Keratinocyte (primary cell): ENCODE data around the gene AGPS. TPM values are rescaled to one million over a fixed set of nuclear protein-coding genes. Genes with fewer than 3 reads are reported as not detected.

Experiments used
- DNase-seq: peaks from one replicate; pipeline ENCODE4 v3.0.0-alpha.2; 2011; ENCODE audit warnings: low read depth, missing footprints, low spot score
- FAIRE-seq: peaks from 2 replicates; lab custom pipeline; 2011; peaks lifted over from hg19 to GRCh38; lab: Jason Lieb, UNC
- H2AFZ ChIP-seq: 2 replicates; pipeline ENCODE4 v1.6.0; 2012; ENCODE audit warnings: low read length, control low read depth, inconsistent platforms; ENCODE audit not compliant: control insufficient read depth
- H3K27ac ChIP-seq: 2 replicates; pipeline ENCODE4 v1.5.1; 2011; ENCODE audit warnings: low read length; ENCODE audit not compliant: control insufficient read depth, insufficient read depth
- H3K27me3 ChIP-seq: 3 replicates; pipeline ENCODE4 v1.6.0; 2011; ENCODE audit warnings: low read length; ENCODE audit not compliant: control insufficient read depth, insufficient read depth; ENCODE audit errors: extremely low read depth
- H3K36me3 ChIP-seq, 2 experiments: 2 replicates in 1 of 2; 3 replicates in 1 of 2; pipeline ENCODE4 v1.5.1; 2011; ENCODE audit warnings: low read length in 2 of 2, mild to moderate bottlenecking in 1 of 2; ENCODE audit not compliant: control insufficient read depth in 2 of 2, insufficient read depth in 2 of 2; ENCODE audit errors: extremely low read depth in 1 of 2
- H3K4me1 ChIP-seq: 3 replicates; pipeline ENCODE4 v1.5.1; 2011; ENCODE audit warnings: low read length; ENCODE audit not compliant: control insufficient read depth, insufficient read depth; ENCODE audit errors: extremely low read depth
- H3K4me2 ChIP-seq: 3 replicates; pipeline ENCODE4 v1.6.0; 2011; ENCODE audit warnings: low read depth, low read length; ENCODE audit not compliant: control insufficient read depth, insufficient read depth; ENCODE audit errors: extremely low read depth
- H3K4me3 ChIP-seq, 3 experiments: fragments of 200-600 bp in 1 of 3; sonication (generic) in 1 of 3; 2 replicates in 2 of 3; 3 replicates in 1 of 3; pipeline ENCODE4 v1.5.1; 2011 to 2016; ENCODE audit warnings: low read length in 3 of 3, mild to moderate bottlenecking in 3 of 3, control low read depth in 2 of 3, inconsistent platforms in 1 of 3, low read depth in 1 of 3, mixed read lengths in 1 of 3, mixed run types in 1 of 3, moderate library complexity in 1 of 3; ENCODE audit not compliant: control insufficient read depth in 2 of 3, insufficient read depth in 2 of 3; ENCODE audit errors: extremely low read depth in 1 of 3
- H3K79me2 ChIP-seq: 2 replicates; pipeline ENCODE4 v1.6.0; 2012; ENCODE audit warnings: low read length; ENCODE audit not compliant: control insufficient read depth, insufficient read depth
- H3K9ac ChIP-seq: 3 replicates; pipeline ENCODE4 v1.6.0; 2011; ENCODE audit warnings: low read length; ENCODE audit not compliant: control insufficient read depth, insufficient read depth; ENCODE audit errors: extremely low read depth
- H3K9me1 ChIP-seq: 3 replicates; pipeline ENCODE4 v1.6.0; 2011; ENCODE audit warnings: low read length; ENCODE audit not compliant: control insufficient read depth, insufficient read depth; ENCODE audit errors: extremely low read depth
- H3K9me3 ChIP-seq: 2 replicates; pipeline ENCODE4 v1.5.1; 2012; ENCODE audit warnings: low read depth, low read length; ENCODE audit not compliant: control insufficient read depth
- H4K20me1 ChIP-seq: 3 replicates; pipeline ENCODE4 v1.6.0; 2011; ENCODE audit warnings: low read length; ENCODE audit not compliant: control insufficient read depth, insufficient read depth; ENCODE audit errors: extremely low read depth
- EZH2 ChIP-seq: IDR thresholded peaks from one replicate; pipeline ENCODE4 v1.6.1; 2012; ENCODE audit warnings: inconsistent platforms, mild to moderate bottlenecking, low read length, moderate library complexity
- dilution Hi-C: fragments of 300-500 bp; cut with MboI; formaldehyde crosslinking; loops from one replicate; pipeline ENCODE4 v1.7.0; 2020; ENCODE audit warnings: low sequenced_read_pairs; ENCODE audit not compliant: extremely low pct_ligation_motif_present
- polyA plus RNA-seq, 5 experiments: library from polyadenylated mRNA; depleted of rRNA in 3 of 5; stranded (reverse) in 3 of 5; stranded (forward) in 1 of 5; unstranded in 1 of 5; fragments of >200 nt; gene quantifications; 1 replicate in 1 of 5; 2 replicates in 3 of 5; 3 replicates in 1 of 5; pipeline versions ENCODE4 v1.2.1 to v1.2.3, GENCODE V29; 2011 to 2012; ENCODE audit warnings: missing spikeins in 2 of 5, low read depth in 1 of 5, low replicate concordance in 1 of 5
- TF ChIP-seq, protein P1 (sequence below), 3 experiments: IDR thresholded peaks in 1 of 3; conservative IDR thresholded peaks in 1 of 3; optimal IDR thresholded peaks in 1 of 3; 2 replicates in 2 of 3; 3 replicates in 1 of 3; pipeline versions ENCODE3 to v1.5.1; 2011; ENCODE audit warnings: low read length in 3 of 3, mild to moderate bottlenecking in 3 of 3, moderate library complexity in 2 of 3, control low read depth in 1 of 3, inconsistent platforms in 1 of 3; ENCODE audit not compliant: insufficient read depth in 2 of 3; ENCODE audit errors: extremely low read depth in 1 of 3

AGPS gene
- polyA plus RNA-seq, 1 donor (not counting 4 experiments of a cell fraction or from before 2014, with no cell fraction given) = 28.0 TPM

DNA sequence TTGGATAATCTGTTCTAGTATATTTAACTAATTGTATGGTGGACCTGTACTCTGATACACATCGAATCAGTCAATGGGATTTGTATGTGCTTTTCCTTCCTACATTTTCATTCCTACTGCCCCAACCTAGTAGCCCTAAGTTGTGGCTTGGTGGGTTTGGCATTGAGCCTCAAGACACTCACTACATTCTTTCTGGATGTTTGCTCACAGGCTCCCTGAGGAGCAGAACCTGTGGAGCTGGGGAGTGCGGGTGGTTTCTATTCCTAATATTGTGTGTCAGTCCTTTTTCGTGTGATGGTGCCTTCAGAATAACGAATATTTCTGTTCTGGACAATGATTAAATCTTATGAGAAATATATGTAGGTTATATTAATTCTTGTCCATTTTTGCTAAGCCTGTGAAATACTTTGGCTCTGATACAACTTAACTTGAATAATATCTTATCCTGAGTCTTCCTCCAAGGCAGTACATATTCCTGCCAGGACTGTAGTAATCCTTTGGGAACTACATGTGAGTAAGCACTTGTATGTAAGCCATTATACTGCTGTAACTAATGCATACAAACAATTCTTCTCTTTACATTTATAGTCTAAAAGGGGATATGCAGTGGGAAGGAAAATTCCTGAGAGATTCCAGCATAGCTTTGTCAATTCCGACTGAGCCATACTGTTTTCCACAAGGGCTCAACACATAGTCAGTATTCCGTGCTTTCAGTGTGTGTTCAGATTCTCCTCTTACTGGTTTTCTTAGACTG lies 150.6 kb downstream of the AGPS start:
- FAIRE-seq (no peak), DNase-seq (no peak)
- no peaks in the 10 kb centered on the region for H3K4me1 ChIP-seq
- no peak overlapping the region for H2AFZ ChIP-seq
- H3K4me2 ChIP-seq = no peak overlapping the region
- no peak overlapping the region for H3K27ac ChIP-seq
- no peaks in the 10 kb centered on the region for H3K9me3 ChIP-seq
- no peak for TF ChIP-seq EZH2
- TF ChIP-seq, protein P1, sequence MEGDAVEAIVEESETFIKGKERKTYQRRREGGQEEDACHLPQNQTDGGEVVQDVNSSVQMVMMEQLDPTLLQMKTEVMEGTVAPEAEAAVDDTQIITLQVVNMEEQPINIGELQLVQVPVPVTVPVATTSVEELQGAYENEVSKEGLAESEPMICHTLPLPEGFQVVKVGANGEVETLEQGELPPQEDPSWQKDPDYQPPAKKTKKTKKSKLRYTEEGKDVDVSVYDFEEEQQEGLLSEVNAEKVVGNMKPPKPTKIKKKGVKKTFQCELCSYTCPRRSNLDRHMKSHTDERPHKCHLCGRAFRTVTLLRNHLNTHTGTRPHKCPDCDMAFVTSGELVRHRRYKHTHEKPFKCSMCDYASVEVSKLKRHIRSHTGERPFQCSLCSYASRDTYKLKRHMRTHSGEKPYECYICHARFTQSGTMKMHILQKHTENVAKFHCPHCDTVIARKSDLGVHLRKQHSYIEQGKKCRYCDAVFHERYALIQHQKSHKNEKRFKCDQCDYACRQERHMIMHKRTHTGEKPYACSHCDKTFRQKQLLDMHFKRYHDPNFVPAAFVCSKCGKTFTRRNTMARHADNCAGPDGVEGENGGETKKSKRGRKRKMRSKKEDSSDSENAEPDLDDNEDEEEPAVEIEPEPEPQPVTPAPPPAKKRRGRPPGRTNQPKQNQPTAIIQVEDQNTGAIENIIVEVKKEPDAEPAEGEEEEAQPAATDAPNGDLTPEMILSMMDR (optimal IDR thresholded peaks at IDR 0.05 in 1 of 3, IDR thresholded peaks at IDR 0.05 in 1 of 3, conservative IDR thresholded peaks at IDR 0.05 in 1 of 3; ENCODE audit: extremely low read depth in 1 of 3, insufficient read depth in 2 of 3, low read length in 3 of 3) = no peak
- no peaks in the 10 kb centered on the region for H4K20me1 ChIP-seq
- H3K27me3 ChIP-seq = no peaks in the 10 kb centered on the region
- H3K9me1 ChIP-seq = no peaks in the 10 kb centered on the region
- no peak overlapping the region for H3K4me3 ChIP-seq
- no peak overlapping the region for H3K9ac ChIP-seq
- H3K36me3 ChIP-seq = no peaks in the 10 kb centered on the region
- no peaks in the 10 kb centered on the region for H3K79me2 ChIP-seq
- dilution Hi-C loops = no loop called here

DNA sequence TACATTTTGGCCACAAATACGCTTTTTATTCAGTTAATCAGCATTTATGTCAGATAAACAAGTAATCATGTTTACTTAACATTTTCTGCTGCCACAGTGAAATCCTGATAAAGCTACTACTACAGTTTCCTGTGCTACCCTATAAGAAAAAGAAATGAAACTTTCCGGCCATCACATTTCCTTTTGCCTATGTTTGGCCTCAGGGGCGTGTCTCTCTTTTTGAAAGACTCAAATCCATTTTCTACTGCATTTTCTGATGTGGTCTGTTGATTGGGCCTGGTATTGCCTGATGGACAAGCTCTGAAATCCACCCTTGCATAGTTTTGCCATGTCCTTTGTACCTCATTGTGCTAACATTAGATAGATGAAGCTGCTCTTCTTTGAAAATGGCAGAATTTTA lies 152.6 kb downstream of the AGPS start:
- no peak overlapping the region for H3K4me3 ChIP-seq
- DNase-seq (no peak), FAIRE-seq (no peak)
- H3K27me3 ChIP-seq = no peaks in the 10 kb centered on the region
- no peak overlapping the region for H3K27ac ChIP-seq
- no peaks in the 10 kb centered on the region for H3K36me3 ChIP-seq
- no peaks in the 10 kb centered on the region for H3K9me1 ChIP-seq
- H3K79me2 ChIP-seq = no peaks in the 10 kb centered on the region
- no peak overlapping the region for H3K9ac ChIP-seq
- H2AFZ ChIP-seq = no peak overlapping the region
- dilution Hi-C loops = no loop called here
- H4K20me1 ChIP-seq = no peaks in the 10 kb centered on the region
- no peaks in the 10 kb centered on the region for H3K4me1 ChIP-seq
- H3K9me3 ChIP-seq = no peaks in the 10 kb centered on the region
- H3K4me2 ChIP-seq = no peak overlapping the region
- TF ChIP-seq, protein P1 (optimal IDR thresholded peaks at IDR 0.05 in 1 of 3, IDR thresholded peaks at IDR 0.05 in 1 of 3, conservative IDR thresholded peaks at IDR 0.05 in 1 of 3; ENCODE audit: extremely low read depth in 1 of 3, insufficient read depth in 2 of 3, low read length in 3 of 3) = no peak
- no peak for TF ChIP-seq EZH2
